Upper lobe of left lung (tissue), 4 donors: Measurements from ENCODE around the gene SLC25A45.

ENCODE experiments used
- CTCF ChIP-seq, 6 experiments: fragments of 450-650 bp in 4 of 6; fragments of 200-600 bp in 2 of 6; sonication (generic) in 2 of 6; IDR thresholded peaks; one replicate each; pipeline ENCODE4 v1.5.1; 2016 to 2019; ENCODE audit warnings: antibody characterized with exemption in 6 of 6
- EP300 ChIP-seq, 4 donors: sonication (generic); formaldehyde crosslinking; IDR thresholded peaks; one replicate each; pipeline ENCODE4 v1.5.1; 2017; ENCODE audit warnings: antibody characterized with exemption in 4 of 4, control low read depth in 2 of 4
- POLR2A ChIP-seq, 4 donors: fragments of 450-650 bp; IDR thresholded peaks; one replicate each; pipeline ENCODE4 v1.5.1; 2016 to 2017; ENCODE audit warnings: antibody characterized with exemption in 4 of 4, mild to moderate bottlenecking in 2 of 4

DNA sequence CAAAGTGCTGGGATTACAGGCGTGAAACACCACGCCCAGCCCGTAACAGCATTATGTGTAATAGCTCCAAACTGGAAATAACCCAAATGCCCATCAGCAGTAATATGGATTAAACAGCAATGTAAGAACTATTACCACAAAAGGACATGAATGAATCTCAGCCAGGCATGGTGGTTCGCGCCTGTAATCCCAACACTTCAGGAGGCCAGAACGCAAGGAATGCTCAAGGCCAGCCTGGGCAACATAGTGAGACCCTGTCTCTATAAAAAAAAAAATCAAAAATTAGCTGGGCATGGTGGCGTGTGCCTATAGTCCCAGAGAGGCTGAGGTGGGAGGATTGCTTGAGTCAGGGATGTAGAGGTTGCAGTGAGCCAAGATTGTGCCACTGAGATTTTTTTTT, 51.9 kb downstream of the SLC25A45 start:
- TF ChIP-seq POLR2A (IDR thresholded peaks at IDR 0.05) (no peak), EP300 (IDR thresholded peaks at IDR 0.05) (no peak), CTCF (IDR thresholded peaks at IDR 0.05) (no peak)
